Endothelial cell of umbilical vein (primary cell): ENCODE measurements around the gene ZNF668. TPM values are rescaled to one million over a fixed set of nuclear protein-coding genes. Genes with fewer than 3 reads are reported as not detected.

Experiments used
- BruUV-seq: library from RNA; stranded (reverse); fragments of 400-500 nt; replicated peaks from 2 replicates; lab custom pipeline; 2021; lab: Mats Ljungman, UMichigan
- CTCF ChIA-PET: fragments of 300-600, 350-600 bp; sonication (Branson Sonifier 250); formaldehyde crosslinking; loops from one replicate; lab custom pipeline; 2021; ENCODE audit warnings: antibody characterized with exemption, inconsistent platforms; lab: Charles Lee
- POLR2A ChIA-PET: fragments of 300-600, 350-600 bp; sonication (Branson Sonifier 250); formaldehyde crosslinking; loops from one replicate; lab custom pipeline; 2021; ENCODE audit warnings: antibody characterized with exemption, inconsistent platforms; lab: Charles Lee
- DNase-seq: peaks from one replicate; pipeline ENCODE4 v3.0.0-alpha.2; 2011; ENCODE audit warnings: low read depth, low spot score
- FAIRE-seq: peaks from 2 replicates; lab custom pipeline; 2011; peaks lifted over from hg19 to GRCh38; lab: Jason Lieb, UNC
- H2AFZ ChIP-seq: 2 replicates; pipeline ENCODE4 v1.6.0; 2012; ENCODE audit warnings: low read depth, low read length, control low read depth, inconsistent platforms
- H3K27ac ChIP-seq: 2 replicates; pipeline ENCODE4 v1.5.1; 2011; ENCODE audit warnings: low read depth, mild to moderate bottlenecking, control low read depth, low read length, moderate library complexity; ENCODE audit not compliant: insufficient read depth
- H3K27me3 ChIP-seq, 2 experiments: 2 replicates each; pipeline versions ENCODE4 v1.6.0 to v1.6.1; 2011; ENCODE audit warnings: low read length in 2 of 2, mixed read lengths in 1 of 2; ENCODE audit not compliant: control insufficient read depth in 2 of 2, insufficient read depth in 2 of 2
- H3K36me3 ChIP-seq, 2 experiments: 2 replicates in 1 of 2; 3 replicates in 1 of 2; pipeline ENCODE4 v1.5.1; 2011; ENCODE audit warnings: low read length in 2 of 2, mild to moderate bottlenecking in 1 of 2, moderate library complexity in 1 of 2; ENCODE audit not compliant: control insufficient read depth in 2 of 2, insufficient read depth in 2 of 2; ENCODE audit errors: extremely low read depth in 1 of 2
- H3K4me1 ChIP-seq: 3 replicates; pipeline ENCODE4 v1.5.1; 2011; ENCODE audit warnings: mild to moderate bottlenecking, low read length; ENCODE audit not compliant: control insufficient read depth, insufficient read depth; ENCODE audit errors: extremely low read depth
- H3K4me2 ChIP-seq: 2 replicates; pipeline ENCODE4 v1.6.1; 2011; ENCODE audit warnings: low read length, control low read depth, mixed read lengths; ENCODE audit not compliant: insufficient read depth
- H3K4me3 ChIP-seq, 3 experiments: fragments of 200-600 bp in 1 of 3; sonication (generic), shearing (Covaris generic) in 1 of 3; replicated peaks in 1 of 3; 2 replicates each; pipeline ENCODE4 v1.5.1; 2011 to 2016; ENCODE audit warnings: control low read depth in 3 of 3, low read length in 3 of 3, mild to moderate bottlenecking in 2 of 3, inconsistent platforms in 1 of 3, low read depth in 1 of 3, moderate library complexity in 1 of 3; ENCODE audit not compliant: insufficient read depth in 1 of 3
- H3K79me2 ChIP-seq: 2 replicates; pipeline ENCODE4 v1.6.0; 2012; ENCODE audit warnings: low read length, inconsistent platforms; ENCODE audit not compliant: control insufficient read depth, insufficient read depth
- H3K9ac ChIP-seq: replicated peaks from 2 replicates; pipeline ENCODE3; 2011; ENCODE audit warnings: low read length, control low read depth; ENCODE audit not compliant: insufficient read depth; ENCODE audit errors: extremely low read depth
- H3K9me1 ChIP-seq: replicated peaks from 3 replicates; pipeline ENCODE4 v1.6.0; 2011; ENCODE audit warnings: mild to moderate bottlenecking, low read length; ENCODE audit not compliant: control insufficient read depth, insufficient read depth; ENCODE audit errors: extremely low read depth
- H3K9me3 ChIP-seq: replicated peaks from 2 replicates; pipeline ENCODE4 v1.5.1; 2012; ENCODE audit warnings: low read length, inconsistent platforms; ENCODE audit not compliant: control insufficient read depth, insufficient read depth
- H4K20me1 ChIP-seq: replicated peaks from 2 replicates; pipeline ENCODE3; 2011; ENCODE audit warnings: mild to moderate bottlenecking, low read length; ENCODE audit not compliant: control insufficient read depth, insufficient read depth; ENCODE audit errors: extremely low read depth
- EZH2 ChIP-seq: IDR thresholded peaks from 2 replicates; pipeline ENCODE4 v1.6.1; 2012; ENCODE audit warnings: borderline replicate concordance, low read depth, mild to moderate bottlenecking, moderate library complexity, low read length, inconsistent platforms; ENCODE audit not compliant: severe bottlenecking
- FOS ChIP-seq: IDR thresholded peaks from 2 replicates; pipeline ENCODE4 v1.6.1; 2011; ENCODE audit warnings: mild to moderate bottlenecking, low read length, moderate library complexity, borderline replicate concordance; ENCODE audit not compliant: insufficient read depth
- GATA2 ChIP-seq: IDR thresholded peaks from 2 replicates; pipeline ENCODE4 v1.7.0; 2011; ENCODE audit warnings: low read depth, mild to moderate bottlenecking, moderate library complexity, mixed read lengths, low read length; ENCODE audit not compliant: insufficient read length, insufficient read depth
- JUN ChIP-seq: IDR thresholded peaks from 2 replicates; pipeline ENCODE4 v1.6.1; 2011; ENCODE audit warnings: borderline replicate concordance, low read depth; ENCODE audit not compliant: insufficient read length, insufficient read depth
- MYC ChIP-seq: IDR thresholded peaks from one replicate; pipeline ENCODE4 v1.6.1; 2011; ENCODE audit warnings: mild to moderate bottlenecking, low read depth, low read length
- POLR2A ChIP-seq: IDR thresholded peaks from 2 replicates; pipeline ENCODE4 v1.6.1; 2012; ENCODE audit warnings: low read depth, mild to moderate bottlenecking, control low read depth, low read length
- POLR2AphosphoS5 ChIP-seq: IDR thresholded peaks from 2 replicates; pipeline ENCODE4 v1.6.1; 2012; ENCODE audit warnings: low read depth, mild to moderate bottlenecking, control low read depth, low read length, moderate library complexity; ENCODE audit not compliant: insufficient read depth
- dilution Hi-C: fragments of 300-500 bp; cut with MboI; formaldehyde crosslinking; loops from one replicate; pipeline ENCODE4 v1.15.0; 2019; ENCODE audit warnings: low sequenced_read_pairs; ENCODE audit not compliant: extremely low pct_ligation_motif_present
- intact Hi-C: fragments of 100-400 bp; cut with micrococcal nuclease; formaldehyde crosslinking; loops from one replicate; pipeline ENCODE4 v1.10.0; 2022
- polyA plus RNA-seq, 4 experiments: library from polyadenylated mRNA; depleted of rRNA in 3 of 4; stranded (reverse) in 3 of 4; unstranded in 1 of 4; fragments of >200 nt; gene quantifications; 2 replicates each; pipeline versions ENCODE4 v1.2.1 to v1.2.3, GENCODE V29; 2011 to 2012; ENCODE audit warnings: missing spikeins in 1 of 4
- total RNA-seq: library from RNA; stranded (reverse); gene quantifications from 2 replicates; pipeline ENCODE4 v1.2.3, GENCODE V29; 2021
- TF ChIP-seq, protein P1 (sequence below), 2 donors: IDR thresholded peaks; 1 replicate in 1 of 2; 2 replicates in 1 of 2; pipeline ENCODE4 v1.5.1; 2011; ENCODE audit warnings: low read length in 2 of 2, mild to moderate bottlenecking in 2 of 2, moderate library complexity in 2 of 2, control low read depth in 1 of 2, inconsistent platforms in 1 of 2, low read depth in 1 of 2; ENCODE audit not compliant: insufficient read depth in 1 of 2; ENCODE audit errors: extremely low read depth in 1 of 2
- TF ChIP-seq, protein P2 (sequence below): IDR thresholded peaks from 2 replicates; pipeline ENCODE4 v1.6.1; 2011; ENCODE audit not compliant: insufficient read depth, insufficient read length

The ZNF668 gene
- total and polyA plus RNA-seq, 2 donors (not counting 3 experiments of a cell fraction or from before 2014, with no cell fraction given): 11.8 to 13.3 TPM

DNA sequence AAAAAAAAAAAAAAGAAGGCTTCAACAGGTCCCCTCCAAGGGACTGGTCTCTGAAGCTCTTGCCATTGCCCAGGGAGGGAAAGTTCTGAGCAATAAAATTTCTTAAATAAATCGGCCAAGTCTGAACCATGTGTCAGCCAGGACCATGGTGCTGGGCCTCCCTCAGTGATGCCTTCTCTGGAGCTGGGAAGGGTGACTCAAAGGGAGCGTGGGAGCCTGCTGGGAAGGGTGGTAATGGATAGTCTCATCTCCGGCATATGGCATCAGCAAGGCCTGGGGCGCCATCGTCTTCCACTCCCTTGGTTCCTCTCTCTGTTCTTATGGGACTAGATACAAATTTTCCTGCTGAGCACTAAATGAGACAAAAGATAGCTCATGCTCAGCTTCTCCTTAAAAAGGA, 18.3 kb upstream of the ZNF668 start:
- peaks cover 2 to 6% of the 10 kb centered on the region in 2 experiments for H3K36me3 ChIP-seq
- TF ChIP-seq MYC (no peak), POLR2A (no peak), EZH2 (no peak), POLR2AphosphoS5 (no peak), FOS (no peak), JUN (no peak), GATA2 (no peak)
- TF ChIP-seq, protein P1, sequence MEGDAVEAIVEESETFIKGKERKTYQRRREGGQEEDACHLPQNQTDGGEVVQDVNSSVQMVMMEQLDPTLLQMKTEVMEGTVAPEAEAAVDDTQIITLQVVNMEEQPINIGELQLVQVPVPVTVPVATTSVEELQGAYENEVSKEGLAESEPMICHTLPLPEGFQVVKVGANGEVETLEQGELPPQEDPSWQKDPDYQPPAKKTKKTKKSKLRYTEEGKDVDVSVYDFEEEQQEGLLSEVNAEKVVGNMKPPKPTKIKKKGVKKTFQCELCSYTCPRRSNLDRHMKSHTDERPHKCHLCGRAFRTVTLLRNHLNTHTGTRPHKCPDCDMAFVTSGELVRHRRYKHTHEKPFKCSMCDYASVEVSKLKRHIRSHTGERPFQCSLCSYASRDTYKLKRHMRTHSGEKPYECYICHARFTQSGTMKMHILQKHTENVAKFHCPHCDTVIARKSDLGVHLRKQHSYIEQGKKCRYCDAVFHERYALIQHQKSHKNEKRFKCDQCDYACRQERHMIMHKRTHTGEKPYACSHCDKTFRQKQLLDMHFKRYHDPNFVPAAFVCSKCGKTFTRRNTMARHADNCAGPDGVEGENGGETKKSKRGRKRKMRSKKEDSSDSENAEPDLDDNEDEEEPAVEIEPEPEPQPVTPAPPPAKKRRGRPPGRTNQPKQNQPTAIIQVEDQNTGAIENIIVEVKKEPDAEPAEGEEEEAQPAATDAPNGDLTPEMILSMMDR (IDR thresholded peaks at IDR 0.05; ENCODE audit: extremely low read depth in 1 of 2, insufficient read depth in 1 of 2, low read depth in 1 of 2, low read length in 2 of 2): no peak
- TF ChIP-seq, protein P2, sequence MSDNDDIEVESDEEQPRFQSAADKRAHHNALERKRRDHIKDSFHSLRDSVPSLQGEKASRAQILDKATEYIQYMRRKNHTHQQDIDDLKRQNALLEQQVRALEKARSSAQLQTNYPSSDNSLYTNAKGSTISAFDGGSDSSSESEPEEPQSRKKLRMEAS: no peak
- no peak overlapping the region for H3K9ac ChIP-seq
- H3K79me2 ChIP-seq: peaks cover 10% of the 10 kb centered on the region
- intact Hi-C loops: no loop called here
- no peaks in the 10 kb centered on the region for H3K9me1 ChIP-seq
- H3K4me1 ChIP-seq: peaks cover 3% of the 10 kb centered on the region
- POLR2A ChIA-PET: interaction anchor here (0.6 kb wide), 1 partner anchor 94 kb away, joined by 3 read pairs; no protein-coding TSS in a partner anchor
- no TSS peak for BruUV-seq
- no peaks in the 10 kb centered on the region for H3K27me3 ChIP-seq
- no peak overlapping the region for H3K27ac ChIP-seq
- dilution Hi-C loops: no loop called here
- no peak for FAIRE-seq
- H3K4me2 ChIP-seq: no peak overlapping the region
- no peak for DNase-seq
- H4K20me1 ChIP-seq: no peaks in the 10 kb centered on the region
- CTCF ChIA-PET: interaction anchor here (1.1 to 6.5 kb wide), 4 partner anchors 18 to 108 kb away, joined by 3 to 66 read pairs (median 6); partner anchors contain the start of genes HSD3B7, ZNF646 and ZNF668
- no peak overlapping the region for H2AFZ ChIP-seq
- no peak overlapping the region for H3K4me3 ChIP-seq
- H3K9me3 ChIP-seq: no peaks in the 10 kb centered on the region
